C4-2B (cell line): ENCODE measurements around the gene A1CF.

Experiments used
- ZFX ChIP-seq: fragments of 450-650 bp; IDR thresholded peaks from 2 replicates; pipeline ENCODE4 v1.6.1; 2017
- TF ChIP-seq, protein P1 (sequence below): fragments of 450-650 bp; conservative IDR thresholded peaks from 2 replicates; pipeline ENCODE4 v1.5.1; 2017; ENCODE audit warnings: mild to moderate bottlenecking

DNA sequence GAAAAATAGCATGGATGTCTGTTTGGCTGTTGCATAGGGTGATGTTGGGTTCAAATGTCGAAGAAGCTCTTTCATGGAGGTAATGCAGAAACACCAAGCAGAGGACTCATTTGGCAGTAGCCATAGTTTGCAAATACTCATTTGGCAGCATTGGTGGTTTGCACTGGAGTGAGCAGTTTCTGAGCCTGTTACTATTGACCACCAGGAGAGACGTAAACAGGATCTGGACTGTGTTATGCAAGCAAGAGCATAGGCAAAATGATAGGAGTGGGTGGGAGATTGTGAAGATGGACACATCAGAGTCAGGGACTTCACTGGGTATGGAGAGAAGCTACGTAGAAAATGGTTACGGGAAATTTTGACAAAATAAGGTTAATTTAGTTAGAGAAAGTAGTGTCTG is 22.9 kb upstream of the A1CF start:
- TF ChIP-seq, protein P1, sequence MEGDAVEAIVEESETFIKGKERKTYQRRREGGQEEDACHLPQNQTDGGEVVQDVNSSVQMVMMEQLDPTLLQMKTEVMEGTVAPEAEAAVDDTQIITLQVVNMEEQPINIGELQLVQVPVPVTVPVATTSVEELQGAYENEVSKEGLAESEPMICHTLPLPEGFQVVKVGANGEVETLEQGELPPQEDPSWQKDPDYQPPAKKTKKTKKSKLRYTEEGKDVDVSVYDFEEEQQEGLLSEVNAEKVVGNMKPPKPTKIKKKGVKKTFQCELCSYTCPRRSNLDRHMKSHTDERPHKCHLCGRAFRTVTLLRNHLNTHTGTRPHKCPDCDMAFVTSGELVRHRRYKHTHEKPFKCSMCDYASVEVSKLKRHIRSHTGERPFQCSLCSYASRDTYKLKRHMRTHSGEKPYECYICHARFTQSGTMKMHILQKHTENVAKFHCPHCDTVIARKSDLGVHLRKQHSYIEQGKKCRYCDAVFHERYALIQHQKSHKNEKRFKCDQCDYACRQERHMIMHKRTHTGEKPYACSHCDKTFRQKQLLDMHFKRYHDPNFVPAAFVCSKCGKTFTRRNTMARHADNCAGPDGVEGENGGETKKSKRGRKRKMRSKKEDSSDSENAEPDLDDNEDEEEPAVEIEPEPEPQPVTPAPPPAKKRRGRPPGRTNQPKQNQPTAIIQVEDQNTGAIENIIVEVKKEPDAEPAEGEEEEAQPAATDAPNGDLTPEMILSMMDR = no peak
- TF ChIP-seq ZFX = no peak
